SK-N-SH treated with all-trans-retinoic acid at 6 μM for 48 hours (cell line): Measurements from ENCODE around the gene MRPS5.

Experiments used
- ATAC-seq: fragments of 200-7000 bp; cut with Tn5 transposase; 3 replicates; pipeline ENCODE4 v1.9.1; 2020; ENCODE audit warnings: mild to moderate bottlenecking, moderate library complexity
- ARNTL ChIP-seq: fragments of 450-650 bp; formaldehyde crosslinking; IDR thresholded peaks from 2 replicates; pipeline ENCODE4 v1.5.0; 2020; ENCODE audit warnings: low read depth, mild to moderate bottlenecking, moderate library complexity, borderline replicate concordance
- BACH2 ChIP-seq: fragments of 250-450 bp; sonication (Bioruptor Pico); IDR thresholded peaks from 2 replicates; pipeline ENCODE4 v1.9.0; 2021; ENCODE audit warnings: mild to moderate bottlenecking, borderline replicate concordance
- CREB5 ChIP-seq: fragments of 250-450 bp; sonication (Bioruptor Pico); IDR thresholded peaks from 2 replicates; pipeline ENCODE4 v1.5.1; 2020; ENCODE audit warnings: low read depth, mild to moderate bottlenecking, moderate library complexity
- CSDC2 ChIP-seq: fragments of 250-450 bp; sonication (Bioruptor Pico); IDR thresholded peaks from 2 replicates; pipeline ENCODE4 v1.5.0; 2020; ENCODE audit warnings: mild to moderate bottlenecking, moderate library complexity
- CSRNP3 ChIP-seq: fragments of 250-450 bp; sonication (Bioruptor Pico); IDR thresholded peaks from 2 replicates; pipeline ENCODE4 v1.5.1; 2021; ENCODE audit warnings: mild to moderate bottlenecking, moderate library complexity
- ESRRG ChIP-seq: fragments of 250-450 bp; sonication (Bioruptor Pico); IDR thresholded peaks from 2 replicates; pipeline ENCODE4 v1.6.1; 2021; ENCODE audit warnings: mild to moderate bottlenecking
- GLIS3 ChIP-seq: fragments of 250-450 bp; sonication (Bioruptor Pico); IDR thresholded peaks from 2 replicates; pipeline ENCODE4 v1.5.0; 2020; ENCODE audit warnings: mild to moderate bottlenecking, moderate library complexity
- ISL1 ChIP-seq: fragments of 250-450 bp; sonication (Bioruptor Pico); IDR thresholded peaks from 2 replicates; pipeline ENCODE4 v2.1.2; 2022; ENCODE audit warnings: mild to moderate bottlenecking, moderate library complexity
- OSR1 ChIP-seq: fragments of 250-450 bp; sonication (Bioruptor Pico); IDR thresholded peaks from 2 replicates; pipeline ENCODE4 v1.8.0; 2022; ENCODE audit warnings: moderate library complexity, mild to moderate bottlenecking, inconsistent platforms
- PATZ1 ChIP-seq: fragments of 250-450 bp; sonication (Bioruptor Pico); IDR thresholded peaks from 2 replicates; pipeline ENCODE4 v1.8.0; 2020; ENCODE audit warnings: mild to moderate bottlenecking, moderate library complexity, borderline replicate concordance
- PPARA ChIP-seq: fragments of 250-450 bp; sonication (Bioruptor Pico); IDR thresholded peaks from 2 replicates; pipeline ENCODE4 v1.5.0; 2020; ENCODE audit warnings: mild to moderate bottlenecking, borderline replicate concordance
- RARB ChIP-seq: fragments of 250-450 bp; sonication (Bioruptor Pico); IDR thresholded peaks from 2 replicates; pipeline ENCODE4 v1.8.0; 2021; ENCODE audit warnings: mild to moderate bottlenecking, moderate library complexity
- SNAI2 ChIP-seq: fragments of 250-450 bp; sonication (Bioruptor Pico); IDR thresholded peaks from 2 replicates; pipeline ENCODE4 v1.5.0; 2020; ENCODE audit warnings: mild to moderate bottlenecking, moderate library complexity
- TCF4 ChIP-seq: fragments of 250-450 bp; sonication (Bioruptor Pico); IDR thresholded peaks from 2 replicates; pipeline ENCODE4 v1.8.0; 2021; ENCODE audit warnings: mild to moderate bottlenecking, moderate library complexity, borderline replicate concordance
- TOX ChIP-seq: fragments of 250-450 bp; sonication (Bioruptor Pico); IDR thresholded peaks from 2 replicates; pipeline ENCODE4 v1.8.0; 2021; ENCODE audit warnings: mild to moderate bottlenecking, moderate library complexity, borderline replicate concordance
- TSHZ2 ChIP-seq: fragments of 250-450 bp; sonication (Bioruptor Pico); IDR thresholded peaks from 2 replicates; pipeline ENCODE4 v1.5.0; 2020; ENCODE audit warnings: mild to moderate bottlenecking, moderate library complexity
- ZC3H10 ChIP-seq: fragments of 250-450 bp; sonication (Bioruptor Pico); IDR thresholded peaks from 2 replicates; pipeline ENCODE4 v1.5.1; 2021; ENCODE audit warnings: mild to moderate bottlenecking, moderate library complexity
- ZFP3 ChIP-seq: fragments of 250-450 bp; sonication (Bioruptor Pico); IDR thresholded peaks from 2 replicates; pipeline ENCODE4 v1.5.0; 2020; ENCODE audit warnings: mild to moderate bottlenecking, moderate library complexity
- ZFP30 ChIP-seq: fragments of 450-650 bp; formaldehyde crosslinking; IDR thresholded peaks from 2 replicates; pipeline ENCODE4 v1.5.0; 2022; ENCODE audit warnings: mild to moderate bottlenecking, moderate library complexity
- ZNF565 ChIP-seq: fragments of 450-650 bp; formaldehyde crosslinking; conservative IDR thresholded peaks from 2 replicates; pipeline ENCODE4 v1.5.0; 2020; ENCODE audit warnings: low read depth, mild to moderate bottlenecking, moderate library complexity
- ZNF70 ChIP-seq: fragments of 450-650 bp; formaldehyde crosslinking; IDR thresholded peaks from 2 replicates; pipeline ENCODE4 v1.5.0; 2020; ENCODE audit warnings: mild to moderate bottlenecking, moderate library complexity
- ZNF8 ChIP-seq: fragments of 450-650 bp; formaldehyde crosslinking; IDR thresholded peaks from 2 replicates; pipeline ENCODE4 v1.5.0; 2020; ENCODE audit warnings: mild to moderate bottlenecking, moderate library complexity

Gene MRPS5

GRCh38 chr2:95149397-95149984 lies 27.9 kb upstream of the MRPS5 start:
- no peak for ATAC-seq
- TF ChIP-seq SNAI2 = no peak
- no peak for TF ChIP-seq ZNF70 (CRISPR knock-in tag)
- TF ChIP-seq PATZ1 (CRISPR knock-in tag) = no peak
- no peak for TF ChIP-seq OSR1 (CRISPR knock-in tag)
- no peak for TF ChIP-seq BACH2 (CRISPR knock-in tag)
- no peak for TF ChIP-seq ISL1 (CRISPR knock-in tag)
- no peak for TF ChIP-seq CSDC2
- TF ChIP-seq TSHZ2 (CRISPR knock-in tag) = no peak

- TF ChIP-seq TCF4 (CRISPR knock-in tag) (no peak), CREB5 (CRISPR knock-in tag) (no peak), ZFP30 (no peak)
- ATAC-seq = no peak
These were observed 22.2 kb upstream of the MRPS5 start for GRCh38 chr2:95143838-95144237.

GRCh38 chr2:95138702-95139101 lies 17.1 kb upstream of the MRPS5 start:
- no peak for TF ChIP-seq TSHZ2 (CRISPR knock-in tag)
- no peak for TF ChIP-seq ZFP3
- TF ChIP-seq CREB5 (CRISPR knock-in tag) = no peak
- no peak for TF ChIP-seq PPARA (CRISPR knock-in tag)
- TF ChIP-seq SNAI2 = no peak
- no peak for TF ChIP-seq RARB
- no peak for TF ChIP-seq ZNF8 (CRISPR knock-in tag)
- no peak for TF ChIP-seq CSRNP3
- TF ChIP-seq TCF4 (CRISPR knock-in tag) = no peak
- no peak for TF ChIP-seq ARNTL (CRISPR knock-in tag)
- no peak for TF ChIP-seq GLIS3 (CRISPR knock-in tag)
- TF ChIP-seq OSR1 (CRISPR knock-in tag) = no peak
- no peak for TF ChIP-seq ZC3H10 (CRISPR knock-in tag)
- TF ChIP-seq ISL1 (CRISPR knock-in tag) = no peak
- TF ChIP-seq ESRRG (CRISPR knock-in tag) = no peak
- TF ChIP-seq ZNF70 (CRISPR knock-in tag) = no peak
- no peak for TF ChIP-seq CSDC2
- no peak for TF ChIP-seq TOX (CRISPR knock-in tag)
- no peak for TF ChIP-seq ZNF565
- TF ChIP-seq ZFP30 = no peak
- TF ChIP-seq, all 23 proteins: peak for 0
- ATAC-seq = no peak
